ENCODE measurements around the gene SEMA3G.

The SEMA3G gene

DNA sequence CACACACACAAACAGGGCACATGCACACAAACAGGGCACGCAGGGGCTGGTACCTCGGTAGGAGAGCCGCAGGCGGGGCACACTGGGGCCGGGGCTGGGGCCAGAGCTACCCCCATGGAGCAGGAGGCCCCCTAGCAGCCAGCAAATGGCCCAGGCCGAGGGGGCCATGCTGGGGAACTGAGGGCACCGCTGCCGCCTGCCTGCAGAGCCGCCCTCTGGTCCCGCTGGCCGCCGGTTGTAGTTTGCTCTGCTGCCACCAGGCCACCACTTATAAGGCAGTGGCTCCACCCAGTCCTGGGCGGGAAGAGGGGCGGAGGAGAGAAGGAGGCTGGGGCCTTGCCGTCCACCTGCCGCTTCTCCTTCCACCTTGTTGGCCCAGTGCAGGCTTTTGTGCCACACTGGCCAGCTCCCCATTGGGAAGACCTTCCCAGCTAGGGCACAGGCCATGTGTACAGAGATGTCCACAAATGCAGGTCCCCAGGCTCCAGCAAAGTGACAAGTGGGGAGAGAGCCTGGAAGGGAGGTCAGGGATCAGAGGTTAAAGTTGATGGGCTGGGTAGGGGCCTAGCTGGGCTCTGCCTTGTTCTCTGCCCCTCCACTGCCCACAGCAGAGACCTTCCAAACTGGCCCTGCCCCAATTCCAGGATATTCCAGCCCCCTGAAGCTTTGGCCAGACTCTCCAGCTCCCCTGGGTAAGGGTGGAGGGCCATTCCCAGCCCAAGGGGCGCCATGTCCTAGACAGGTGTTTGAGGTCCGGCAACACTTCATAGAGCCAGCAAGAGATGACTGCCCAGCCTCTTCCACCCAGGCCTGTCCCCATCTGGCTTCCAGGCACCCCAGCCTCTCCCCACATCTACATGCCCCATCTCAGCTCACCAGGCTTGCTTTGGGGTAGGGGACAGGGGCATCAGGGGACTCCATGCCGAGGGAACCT, at the start of gene SEMA3G:
Gene SEMA3G (minus strand): TSS at position 244 of the 934 bp plus-strand sequence. CDS start 76 bp downstream, at position 168.
- DNase-seq (ENCODE audit: low spot score), result peak; percentile 84
- TF ChIP-seq, protein P1, sequence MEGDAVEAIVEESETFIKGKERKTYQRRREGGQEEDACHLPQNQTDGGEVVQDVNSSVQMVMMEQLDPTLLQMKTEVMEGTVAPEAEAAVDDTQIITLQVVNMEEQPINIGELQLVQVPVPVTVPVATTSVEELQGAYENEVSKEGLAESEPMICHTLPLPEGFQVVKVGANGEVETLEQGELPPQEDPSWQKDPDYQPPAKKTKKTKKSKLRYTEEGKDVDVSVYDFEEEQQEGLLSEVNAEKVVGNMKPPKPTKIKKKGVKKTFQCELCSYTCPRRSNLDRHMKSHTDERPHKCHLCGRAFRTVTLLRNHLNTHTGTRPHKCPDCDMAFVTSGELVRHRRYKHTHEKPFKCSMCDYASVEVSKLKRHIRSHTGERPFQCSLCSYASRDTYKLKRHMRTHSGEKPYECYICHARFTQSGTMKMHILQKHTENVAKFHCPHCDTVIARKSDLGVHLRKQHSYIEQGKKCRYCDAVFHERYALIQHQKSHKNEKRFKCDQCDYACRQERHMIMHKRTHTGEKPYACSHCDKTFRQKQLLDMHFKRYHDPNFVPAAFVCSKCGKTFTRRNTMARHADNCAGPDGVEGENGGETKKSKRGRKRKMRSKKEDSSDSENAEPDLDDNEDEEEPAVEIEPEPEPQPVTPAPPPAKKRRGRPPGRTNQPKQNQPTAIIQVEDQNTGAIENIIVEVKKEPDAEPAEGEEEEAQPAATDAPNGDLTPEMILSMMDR (IDR thresholded peaks at IDR 0.05; ENCODE audit: extremely low read depth, insufficient read depth, missing control alignments), result peak; percentile 35
- in situ Hi-C loops (cut with MboI; ENCODE audit: low pct_unique_long_range_greater_than_20kb, low sequenced_read_pairs, unreplicated experiment), result no loop called here

GRCh38 chr3:52494445-52494844, 49.5 kb upstream of the SEMA3G start:
- in situ Hi-C loops (cut with MboI; ENCODE audit: low pct_unique_long_range_greater_than_20kb, low sequenced_read_pairs, unreplicated experiment), result no loop called here
- DNase-seq (ENCODE audit: low spot score), result no peak
- TF ChIP-seq, protein P1 (IDR thresholded peaks at IDR 0.05; ENCODE audit: extremely low read depth, insufficient read depth, missing control alignments), result no peak

DNA sequence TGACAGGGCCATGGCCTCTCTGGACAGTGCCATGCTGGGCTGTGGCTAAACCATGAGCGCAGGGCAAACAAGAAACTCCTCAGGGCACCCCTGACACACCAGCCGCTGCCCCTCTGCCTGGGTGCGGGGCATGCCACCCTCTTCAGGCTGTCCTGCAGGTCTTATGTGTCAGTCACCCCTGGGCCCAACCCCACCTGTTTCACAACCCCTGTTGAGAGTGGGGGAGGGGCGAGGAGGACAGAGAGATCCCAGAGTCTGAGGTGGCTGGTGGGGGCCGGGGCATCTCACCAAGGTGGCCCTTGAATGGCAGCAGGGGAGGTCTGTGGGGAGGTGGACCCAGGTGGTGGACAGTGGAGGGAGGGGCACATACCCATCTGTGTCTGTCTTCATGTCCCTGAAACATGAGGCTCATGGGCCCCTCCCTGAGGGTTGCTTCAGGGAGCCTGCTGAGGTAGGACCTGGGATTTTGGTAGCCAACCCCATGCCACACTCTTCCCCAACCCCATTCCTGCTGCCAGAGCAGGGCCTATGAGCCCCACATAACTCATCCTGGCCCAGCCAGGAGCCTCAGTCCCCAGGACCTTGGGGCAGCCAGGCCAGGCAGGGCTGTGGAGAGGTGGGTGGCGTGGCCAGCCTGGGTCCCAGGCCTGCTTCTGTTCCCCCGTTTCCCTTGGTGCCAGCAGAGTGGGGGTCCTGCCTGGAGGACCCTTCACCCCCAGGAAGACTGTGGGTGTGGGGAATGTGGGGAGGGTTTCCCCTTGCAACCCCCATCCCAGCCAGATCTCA, 48.5 kb upstream of the SEMA3G start:
- no peak for DNase-seq (ENCODE audit: low spot score)
- in situ Hi-C loops (cut with MboI; ENCODE audit: low pct_unique_long_range_greater_than_20kb, low sequenced_read_pairs, unreplicated experiment), result no loop called here
- TF ChIP-seq, protein P1 (IDR thresholded peaks at IDR 0.05; ENCODE audit: extremely low read depth, insufficient read depth, missing control alignments), result no peak

DNA sequence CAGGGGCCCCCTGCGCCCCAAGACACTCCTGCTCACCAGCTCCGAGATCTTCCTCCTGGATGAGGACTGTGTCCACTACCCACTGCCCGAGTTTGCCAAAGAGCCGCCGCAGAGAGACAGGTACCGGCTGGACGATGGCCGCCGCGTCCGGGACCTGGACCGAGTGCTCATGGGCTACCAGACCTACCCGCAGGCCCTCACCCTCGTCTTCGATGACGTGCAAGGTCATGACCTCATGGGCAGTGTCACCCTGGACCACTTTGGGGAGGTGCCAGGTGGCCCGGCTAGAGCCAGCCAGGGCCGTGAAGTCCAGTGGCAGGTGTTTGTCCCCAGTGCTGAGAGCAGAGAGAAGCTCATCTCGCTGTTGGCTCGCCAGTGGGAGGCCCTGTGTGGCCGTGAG, 47.2 kb upstream of the SEMA3G start:
- TF ChIP-seq, protein P1 (IDR thresholded peaks at IDR 0.05; ENCODE audit: extremely low read depth, insufficient read depth, missing control alignments), result no peak
- DNase-seq (ENCODE audit: low spot score), result no peak
- in situ Hi-C loops (cut with MboI; ENCODE audit: low pct_unique_long_range_greater_than_20kb, low sequenced_read_pairs, unreplicated experiment), result no loop called here

DNA sequence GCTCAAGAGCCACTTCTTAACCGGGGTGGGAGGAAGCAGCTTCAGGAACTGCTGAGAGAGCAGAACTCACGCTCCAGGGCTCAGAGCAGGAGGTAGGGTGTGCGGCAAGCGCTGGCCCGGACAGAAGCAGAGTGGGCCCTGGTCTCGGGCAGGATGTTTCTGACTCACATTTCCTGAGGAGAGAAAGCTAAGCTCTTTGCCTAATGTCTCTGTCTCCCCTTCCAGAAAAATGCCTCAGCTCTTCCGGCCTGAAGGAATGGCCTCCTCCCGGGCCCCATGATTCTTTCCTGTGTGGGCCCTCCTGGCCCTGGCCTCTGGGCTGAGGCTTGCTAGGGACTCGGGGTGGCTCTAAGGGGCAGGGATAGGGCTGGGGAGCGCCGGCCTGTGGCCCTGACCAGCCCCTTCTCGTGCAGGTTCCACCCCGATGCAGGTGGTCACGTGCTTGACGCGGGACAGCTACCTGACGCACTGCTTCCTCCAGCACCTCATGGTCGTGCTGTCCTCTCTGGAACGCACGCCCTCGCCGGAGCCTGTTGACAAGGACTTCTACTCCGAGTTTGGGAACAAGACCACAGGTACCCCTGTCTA, 46.1 kb upstream of the SEMA3G start:
- in situ Hi-C loops (cut with MboI; ENCODE audit: low pct_unique_long_range_greater_than_20kb, low sequenced_read_pairs, unreplicated experiment), result no loop called here

More for the DNA sequence above, 46.1 kb upstream of the SEMA3G start:
- DNase-seq (ENCODE audit: low spot score), result no peak
- TF ChIP-seq, protein P1 (IDR thresholded peaks at IDR 0.05; ENCODE audit: extremely low read depth, insufficient read depth, missing control alignments), result no peak

Measured in GM13977 (cell line).